HCT116 (cell line): Measurements from ENCODE around the gene ALK. TPM values are rescaled to one million over a fixed set of nuclear protein-coding genes. Genes with fewer than 3 reads are reported as not detected.

Experiments
- ATAC-seq: fragments of 200-7000 bp; cut with Tn5 transposase; 2 replicates; pipeline ENCODE4 v1.9.1; 2020; ENCODE audit warnings: mild to moderate bottlenecking, moderate library complexity
- BruUV-seq: library from RNA; stranded (reverse); fragments of 400-500 nt; replicated peaks from 2 replicates; lab custom pipeline; 2021; lab: Mats Ljungman, UMichigan
- CTCF ChIA-PET: fragments of 300-600 bp; sonication (Branson Sonifier 250); formaldehyde crosslinking; loops from one replicate; lab custom pipeline; 2021; ENCODE audit warnings: antibody characterized with exemption; lab: Charles Lee
- POLR2A ChIA-PET: fragments of 300-600, 350-600 bp; sonication (Branson Sonifier 250); formaldehyde crosslinking; loops from one replicate; lab custom pipeline; 2021; ENCODE audit warnings: antibody characterized with exemption; lab: Charles Lee
- RAD21 ChIA-PET, 2 experiments: fragments of 300-600 bp; sonication (Branson Sonifier 250); formaldehyde crosslinking; loops; one replicate each; lab custom pipeline; 2023; ENCODE audit warnings: low total read pairs in 2 of 2; ENCODE audit not compliant: uncharacterized antibody in 2 of 2, unreplicated experiment in 2 of 2, low non-redundant PET in 1 of 2; lab: Charles Lee
- DNase-seq: peaks from one replicate; pipeline ENCODE4 v3.0.0-alpha.2; 2010; ENCODE audit warnings: low read depth, low spot score
- H2AFZ ChIP-seq: fragments of 200-600 bp; shearing (Covaris generic), sonication (generic); 2 replicates; pipeline ENCODE4 v1.6.1; 2017; ENCODE audit warnings: low read depth, mixed run types, mixed read lengths, antibody characterized with exemption, low read length; ENCODE audit not compliant: poor library complexity, severe bottlenecking
- H3K27ac ChIP-seq: 2 replicates; pipeline ENCODE4 v1.5.1; 2012; ENCODE audit warnings: low read depth, low read length
- H3K27me3 ChIP-seq: fragments of 200-600 bp; sonication (generic); 2 replicates; pipeline ENCODE4 v1.6.1; 2016; ENCODE audit warnings: mixed run types, low read length, mixed read lengths; ENCODE audit not compliant: insufficient read depth
- H3K36me3 ChIP-seq, 2 experiments: fragments of 200-500 bp in 1 of 2; fragments of 200-600 bp in 1 of 2; sonication (Bioruptor generic) in 1 of 2; sonication (generic) in 1 of 2; 2 replicates each; pipeline versions ENCODE4 v1.5.1 to v1.6.1; 2014 to 2016; ENCODE audit warnings: low read length in 2 of 2, inconsistent platforms in 1 of 2, mixed read lengths in 1 of 2, mixed run types in 1 of 2; ENCODE audit not compliant: insufficient read depth in 2 of 2, control insufficient read depth in 1 of 2
- H3K4me1 ChIP-seq, 2 experiments: fragments of 200-600 bp in 1 of 2; sonication (generic) in 1 of 2; 2 replicates each; pipeline versions ENCODE4 v1.5.1 to v1.6.1; 2012 to 2017; ENCODE audit warnings: low read length in 2 of 2, inconsistent platforms in 1 of 2, mild to moderate bottlenecking in 1 of 2, mixed read lengths in 1 of 2, mixed run types in 1 of 2, moderate library complexity in 1 of 2; ENCODE audit not compliant: insufficient read depth in 2 of 2, control insufficient read depth in 1 of 2
- H3K4me2 ChIP-seq: fragments of 200-600 bp; sonication (generic); 2 replicates; pipeline ENCODE4 v1.6.1; 2017; ENCODE audit warnings: mixed run types, low read length, mixed read lengths
- H3K4me3 ChIP-seq, 2 experiments: fragments of 200-600 bp in 1 of 2; sonication (generic) in 1 of 2; replicated peaks in 1 of 2; 2 replicates each; pipeline ENCODE4 v1.5.1; 2011 to 2016; ENCODE audit warnings: low read length in 2 of 2, control low read depth in 1 of 2, low read depth in 1 of 2, mild to moderate bottlenecking in 1 of 2, mixed read lengths in 1 of 2, mixed run types in 1 of 2
- H3K79me2 ChIP-seq: fragments of 200-600 bp; sonication (generic); 2 replicates; pipeline ENCODE4 v1.6.1; 2017; ENCODE audit warnings: mild to moderate bottlenecking, mixed run types, low read length, moderate library complexity, mixed read lengths; ENCODE audit not compliant: insufficient read depth
- H3K9ac ChIP-seq: fragments of 200-600 bp; sonication (generic); 2 replicates; pipeline ENCODE4 v1.6.1; 2016; ENCODE audit warnings: low read length, mixed read lengths
- H3K9me2 ChIP-seq: fragments of 200-600 bp; sonication (generic), shearing (Covaris generic); 2 replicates; pipeline ENCODE4 v1.6.1; 2017; ENCODE audit warnings: mixed run types, mild to moderate bottlenecking, moderate library complexity; ENCODE audit not compliant: insufficient read depth
- H3K9me3 ChIP-seq, 2 experiments: fragments of 200-500 bp in 1 of 2; fragments of 200-600 bp in 1 of 2; sonication (Bioruptor generic) in 1 of 2; sonication (generic) in 1 of 2; 2 replicates each; pipeline ENCODE4 v1.6.1; 2014 to 2017; ENCODE audit warnings: low read length in 2 of 2, mixed read lengths in 2 of 2, inconsistent platforms in 1 of 2, low read depth in 1 of 2, mild to moderate bottlenecking in 1 of 2, mixed run types in 1 of 2, moderate library complexity in 1 of 2; ENCODE audit not compliant: control insufficient read depth in 1 of 2, insufficient read depth in 1 of 2
- H4K20me1 ChIP-seq: fragments of 200-600 bp; sonication (generic), shearing (Covaris generic); 2 replicates; pipeline ENCODE4 v1.6.1; 2017; ENCODE audit warnings: mixed run types, mild to moderate bottlenecking, moderate library complexity; ENCODE audit not compliant: insufficient read depth
- CBX3 ChIP-seq: IDR thresholded peaks from 2 replicates; pipeline ENCODE4 v1.6.1; 2012; ENCODE audit warnings: low read depth
- ELF1 ChIP-seq: IDR thresholded peaks from 2 replicates; pipeline ENCODE4 v1.6.1; 2012; ENCODE audit warnings: low read depth, borderline replicate concordance
- FOSL1 ChIP-seq: IDR thresholded peaks from 2 replicates; pipeline ENCODE4 v1.6.1; 2012; ENCODE audit warnings: low read depth
- JUND ChIP-seq: IDR thresholded peaks from 2 replicates; pipeline ENCODE4 v1.6.1; 2012
- POLR2AphosphoS5 ChIP-seq: IDR thresholded peaks from 2 replicates; pipeline ENCODE4 v1.6.1; 2011; ENCODE audit warnings: mild to moderate bottlenecking, low read depth, low read length, moderate library complexity
- REST ChIP-seq: IDR thresholded peaks from 2 replicates; pipeline ENCODE4 v1.6.1; 2012; ENCODE audit warnings: low read depth
- SIN3A ChIP-seq: IDR thresholded peaks from 2 replicates; pipeline ENCODE4 v1.6.1; 2012; ENCODE audit warnings: low read depth
- SP1 ChIP-seq: IDR thresholded peaks from 2 replicates; pipeline ENCODE4 v1.6.1; 2012; ENCODE audit warnings: low read depth
- SRF ChIP-seq: IDR thresholded peaks from 2 replicates; pipeline ENCODE4 v1.6.1; 2012; ENCODE audit warnings: low read depth
- YY1 ChIP-seq: IDR thresholded peaks from 2 replicates; pipeline ENCODE4 v1.6.1; 2011; ENCODE audit warnings: low read length, low read depth, moderate library complexity, mild to moderate bottlenecking; ENCODE audit not compliant: insufficient replicate concordance; ENCODE audit errors: extremely low read depth
- ZBTB33 ChIP-seq: IDR thresholded peaks from 2 replicates; pipeline ENCODE4 v1.6.1; 2011; ENCODE audit warnings: mild to moderate bottlenecking, low read length, moderate library complexity; ENCODE audit not compliant: insufficient replicate concordance; ENCODE audit errors: extremely low read depth
- ZFX ChIP-seq: fragments of 450-650 bp; IDR thresholded peaks from 2 replicates; pipeline ENCODE4 v1.6.1; 2017
- intact Hi-C: fragments of 100-400 bp; cut with micrococcal nuclease; formaldehyde crosslinking; loops from 2 replicates; pipeline ENCODE4 v1.10.0; 2022
- total RNA-seq: library from RNA; stranded (reverse); gene quantifications from one replicate; pipeline ENCODE4 v1.2.1, GENCODE V29; 2021; ENCODE audit not compliant: unreplicated experiment
- TF ChIP-seq, protein P1 (sequence below), 3 experiments: fragments of 200-600 bp in 1 of 3; sonication (generic) in 1 of 3; IDR thresholded peaks in 2 of 3; conservative IDR thresholded peaks in 1 of 3; 2 replicates each; pipeline ENCODE4 v1.5.1; 2012 to 2017; ENCODE audit warnings: low read depth in 2 of 3, low read length in 2 of 3, antibody characterized with exemption in 1 of 3, borderline replicate concordance in 1 of 3, control low read depth in 1 of 3, mild to moderate bottlenecking in 1 of 3, mixed read lengths in 1 of 3, mixed run types in 1 of 3, moderate library complexity in 1 of 3; ENCODE audit not compliant: insufficient read depth in 1 of 3

The ALK gene
- total RNA-seq, 1 experiment from 2014 or later = not detected

DNA sequence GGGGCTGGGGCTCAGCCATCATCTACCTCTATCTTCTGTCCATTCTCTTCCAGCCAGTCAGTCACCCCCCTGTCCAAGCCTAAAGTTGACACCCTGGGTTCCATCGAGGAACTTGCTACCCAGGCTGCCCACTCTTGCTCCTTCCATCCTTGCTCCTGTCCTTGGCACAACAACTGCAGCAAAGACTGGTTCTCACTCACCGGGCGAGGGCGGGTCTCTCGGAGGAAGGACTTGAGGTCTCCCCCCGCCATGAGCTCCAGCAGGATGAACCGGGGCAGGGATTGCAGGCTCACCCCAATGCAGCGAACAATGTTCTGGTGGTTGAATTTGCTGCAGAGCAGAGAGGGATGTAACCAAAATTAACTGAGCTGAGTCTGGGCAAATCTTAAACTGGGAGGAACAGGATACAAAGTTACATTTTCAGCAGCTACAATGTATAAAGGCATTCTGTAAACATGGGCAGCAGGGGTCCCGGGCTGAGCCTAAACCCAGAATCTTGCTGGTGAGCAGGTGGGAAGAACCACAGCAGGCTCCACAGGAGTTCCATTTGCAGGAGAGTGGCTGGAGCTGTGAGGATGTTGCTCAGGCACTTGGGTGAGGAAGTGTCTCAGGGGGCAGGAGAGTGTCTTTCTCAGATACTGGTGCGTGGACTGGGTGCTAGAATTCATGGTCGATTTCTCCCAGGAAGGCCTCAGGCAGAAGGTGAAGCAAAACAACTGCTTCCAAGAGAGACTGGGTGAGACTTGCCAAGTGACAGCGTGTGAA, 700.7 kb downstream of the ALK start:
- no peak overlapping the region for H3K9ac ChIP-seq
- POLR2A ChIA-PET = no interaction called here
- RAD21 ChIA-PET = no interaction called here
- CTCF ChIA-PET = no interaction called here
- no peaks in the 10 kb centered on the region for H3K9me3 ChIP-seq
- TF ChIP-seq ELF1 = no peak
- no peak for TF ChIP-seq FOSL1
- TF ChIP-seq CBX3 = no peak
- no peak for TF ChIP-seq SIN3A
- no peak for TF ChIP-seq JUND
- TF ChIP-seq SRF = no peak
- TF ChIP-seq, protein P1, sequence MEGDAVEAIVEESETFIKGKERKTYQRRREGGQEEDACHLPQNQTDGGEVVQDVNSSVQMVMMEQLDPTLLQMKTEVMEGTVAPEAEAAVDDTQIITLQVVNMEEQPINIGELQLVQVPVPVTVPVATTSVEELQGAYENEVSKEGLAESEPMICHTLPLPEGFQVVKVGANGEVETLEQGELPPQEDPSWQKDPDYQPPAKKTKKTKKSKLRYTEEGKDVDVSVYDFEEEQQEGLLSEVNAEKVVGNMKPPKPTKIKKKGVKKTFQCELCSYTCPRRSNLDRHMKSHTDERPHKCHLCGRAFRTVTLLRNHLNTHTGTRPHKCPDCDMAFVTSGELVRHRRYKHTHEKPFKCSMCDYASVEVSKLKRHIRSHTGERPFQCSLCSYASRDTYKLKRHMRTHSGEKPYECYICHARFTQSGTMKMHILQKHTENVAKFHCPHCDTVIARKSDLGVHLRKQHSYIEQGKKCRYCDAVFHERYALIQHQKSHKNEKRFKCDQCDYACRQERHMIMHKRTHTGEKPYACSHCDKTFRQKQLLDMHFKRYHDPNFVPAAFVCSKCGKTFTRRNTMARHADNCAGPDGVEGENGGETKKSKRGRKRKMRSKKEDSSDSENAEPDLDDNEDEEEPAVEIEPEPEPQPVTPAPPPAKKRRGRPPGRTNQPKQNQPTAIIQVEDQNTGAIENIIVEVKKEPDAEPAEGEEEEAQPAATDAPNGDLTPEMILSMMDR (IDR thresholded peaks at IDR 0.05 in 2 of 3, conservative IDR thresholded peaks at IDR 0.05 in 1 of 3; ENCODE audit: borderline replicate concordance in 1 of 3, insufficient read depth in 1 of 3, low read depth in 2 of 3, low read length in 2 of 3) = no peak
- TF ChIP-seq REST = no peak
- no peak for TF ChIP-seq SP1
- no peak for TF ChIP-seq ZBTB33
- TF ChIP-seq POLR2AphosphoS5 = no peak
- no peak for TF ChIP-seq ZFX
- TF ChIP-seq YY1 = no peak
- no peaks in the 10 kb centered on the region for H3K9me2 ChIP-seq
- intact Hi-C loops = no loop called here
- no peak overlapping the region for H2AFZ ChIP-seq
- H3K27ac ChIP-seq = no peak overlapping the region
- no peaks in the 10 kb centered on the region for H3K79me2 ChIP-seq
- H3K4me1 ChIP-seq = no peaks in the 10 kb centered on the region
- H3K27me3 ChIP-seq = no peaks in the 10 kb centered on the region
- DNase-seq (no peak), ATAC-seq (no peak)
- no peaks in the 10 kb centered on the region for H4K20me1 ChIP-seq
- no TSS peak for BruUV-seq
- H3K36me3 ChIP-seq = no peaks in the 10 kb centered on the region
- H3K4me3 ChIP-seq = no peak overlapping the region
- H3K4me2 ChIP-seq = no peak overlapping the region
